ENCODE results near the gene AHDC1.

- TF ChIP-seq EZH2 (IDR thresholded peaks at IDR 0.05; ENCODE audit: insufficient read depth, poor library complexity, severe bottlenecking) (no peak), EZH2phosphoT487 (IDR thresholded peaks at IDR 0.05; ENCODE audit: insufficient read depth, low read depth) (no peak)
Measured at GRCh38 chr1:27617420-27617819, 13.5 kb upstream of the AHDC1 start.
